ENCODE results near the gene HOXA6. TPM values are rescaled to one million over a fixed set of nuclear protein-coding genes. Genes with fewer than 3 reads are reported as not detected.

The HOXA6 gene
- total RNA-seq, 1 experiment from 2014 or later: 3.3 TPM

- no TSS peak for BruUV-seq (replicated peaks)
- CTCF ChIA-PET: interaction anchor here (0.7 to 1.4 kb wide), 2 partner anchors 9 kb away, joined by 3 to 4 read pairs; no protein-coding TSS in a partner anchor
- DNase-seq (ENCODE audit: low read depth, low spot score): no peak
These were observed 23.1 kb upstream of the HOXA6 start for GRCh38 chr7:27170426-27171324.

More at GRCh38 chr7:27170426-27171324, 23.1 kb upstream of the HOXA6 start:
- Histone ChIP-seq H3K4me1 (ENCODE audit: control insufficient read depth, insufficient read depth, low read length) (peaks cover 5% of the 10 kb centered on the region; the same call in 1 of the 2 replicates), H3K27me3 (ENCODE audit: control insufficient read depth, insufficient read depth, low read length) (no peaks in the 10 kb centered on the region), H3K27ac (ENCODE audit: low read length) (no peak overlapping the region), H3K9me3 (ENCODE audit: control insufficient read depth, insufficient read depth, low read depth, low read length) (no peaks in the 10 kb centered on the region), H3K4me3 (ENCODE audit: low read depth in 2 of 2, low read length in 2 of 2) (no peak overlapping the region), H3K36me3 (ENCODE audit: control insufficient read depth, insufficient read depth, low read length) (no peaks in the 10 kb centered on the region)
- POLR2A ChIA-PET: no interaction called here
- intact Hi-C loops (cut with micrococcal nuclease; ENCODE audit: unreplicated experiment): no loop called here
- ATAC-seq: no peak
- TF ChIP-seq POLR2AphosphoS5 (IDR thresholded peaks at IDR 0.05; ENCODE audit: low read depth, low read length) (no peak), SIN3A (IDR thresholded peaks at IDR 0.05; ENCODE audit: borderline replicate concordance, insufficient read depth, low read depth, low read length) (no peak), REST (IDR thresholded peaks at IDR 0.05; ENCODE audit: insufficient read depth in 1 of 2, low read depth in 2 of 2, low read length in 1 of 2) (no peak), CTCF (IDR thresholded peaks at IDR 0.05) (no peak), TCF7L2 (IDR thresholded peaks at IDR 0.05; ENCODE audit: low read depth, low read length) (no peak)
- in situ Hi-C loops (cut with HindIII; ENCODE audit: low pct_unique_long_range_greater_than_20kb, low sequenced_read_pairs): no loop called here

Data from Panc1 (cell line).